ENCODE data around the gene GDE1. TPM values are rescaled to one million over a fixed set of nuclear protein-coding genes. Genes with fewer than 3 reads are reported as not detected.

The GDE1 gene
- 41.4 and 42.4 TPM in 2 replicates for total RNA-seq

GRCh38 chr16:19521471-19522396 is at the start of gene GDE1:
Gene GDE1, minus strand, starts transcription at chr16:19522098. Its CDS starts 134 bp downstream, at chr16:19521964.

GRCh38 chr16:19555186-19555937 is 33.5 kb upstream of the GDE1 start, which contains the start of gene VPS35L:
Gene VPS35L, plus strand, starts transcription at chr16:19555703. Its CDS starts 27 bp downstream, at chr16:19555730.

GRCh38 chr16:19523559-19524355 is 1.9 kb upstream of the GDE1 start, which contains the start of gene CCP110:
Gene CCP110, plus strand, starts transcription at chr16:19523942. Its CDS starts 3,940 bp downstream, at chr16:19527882.

Other genes starting within 250 kb of the GDE1 start
- gene CLEC19A, start 236.4 kb downstream of the GDE1 start, total RNA-seq = not detected in 2 replicates
- not detected in 2 replicates for gene TMC5, start 104.2 kb downstream of the GDE1 start, total RNA-seq
- 9.8 and 9.9 TPM in 2 replicates for gene CCP110, start 1.8 kb upstream of the GDE1 start, total RNA-seq
- 23.3 and 30.4 TPM in 2 replicates for gene VPS35L, start 33.6 kb upstream of the GDE1 start, total RNA-seq
- 18.9 and 19.2 TPM in 2 replicates for gene KNOP1, start 196.1 kb upstream of the GDE1 start, total RNA-seq
- gene IQCK, start 196.2 kb upstream of the GDE1 start, total RNA-seq = 9.3 and 11.9 TPM in 2 replicates

Measured in endothelial cell of coronary artery (primary cell).